Left ventricle myocardium inferior (tissue), 1 donor: ENCODE measurements around the gene BRF1. TPM values are rescaled to one million over a fixed set of nuclear protein-coding genes. Genes with fewer than 3 reads are reported as not detected.

Source experiments
- DNase-seq: peaks from one replicate; pipeline ENCODE4 v3.0.0-alpha.2; 2020
- H3K27ac ChIP-seq: fragments of 200-600 bp; replicated peaks from 2 replicates; pipeline ENCODE4 v1.8.0; 2021
- H3K27me3 ChIP-seq: fragments of 200-600 bp; 2 replicates; pipeline ENCODE4 v1.8.0; 2021; ENCODE audit warnings: low read depth
- H3K36me3 ChIP-seq: fragments of 200-600 bp; 2 replicates; pipeline ENCODE4 v1.8.0; 2021
- H3K4me1 ChIP-seq: fragments of 200-600 bp; 2 replicates; pipeline ENCODE4 v1.8.0; 2021
- H3K4me3 ChIP-seq: fragments of 200-600 bp; 2 replicates; pipeline ENCODE4 v1.8.0; 2021; ENCODE audit warnings: mild to moderate bottlenecking, moderate library complexity
- H3K9me3 ChIP-seq: fragments of 200-600 bp; replicated peaks from 2 replicates; pipeline ENCODE4 v1.8.0; 2021
- CTCF ChIP-seq: fragments of 200-600 bp; IDR thresholded peaks from 2 replicates; pipeline ENCODE4 v1.8.0; 2021; ENCODE audit warnings: antibody characterized with exemption, mild to moderate bottlenecking, borderline replicate concordance
- intact Hi-C: fragments of 100-400 bp; cut with micrococcal nuclease; formaldehyde crosslinking; loops from one replicate; pipeline ENCODE4 v1.11.0; 2022
- total RNA-seq: library from RNA; stranded (reverse); fragmentation: NEBNext Ultra II Directional; extraction: Animal tissue kit (Norgen Biotek cat#: 25700); gene quantifications from one replicate; pipeline ENCODE4 v1.2.1, GENCODE V29; 2021
- donor health status: DM: no; HTN: yes; CAD: no; lungs with severe emphysema.

Gene BRF1
- total RNA-seq, 1 donor from 2014 or later: 19.8 TPM

GRCh38 chr14:105171004-105171673 is 129.7 kb downstream of the BRF1 start:
- peak overlapping the region; percentile 87 for H3K27ac ChIP-seq
- peaks cover 31% of the 10 kb centered on the region for H3K27me3 ChIP-seq
- no peaks in the 10 kb centered on the region for H3K36me3 ChIP-seq
- H3K9me3 ChIP-seq: no peaks in the 10 kb centered on the region
- no peak for TF ChIP-seq CTCF
- DNase-seq: no peak
- H3K4me3 ChIP-seq: peak overlapping the region; percentile 11
- H3K4me1 ChIP-seq: peaks cover 43% of the 10 kb centered on the region
- intact Hi-C loops: no loop called here

GRCh38 chr14:105169776-105170655 is 130.8 kb downstream of the BRF1 start:
- Histone ChIP-seq H3K27ac (peak overlapping the region; percentile 87), H3K4me3 (no peak overlapping the region), H3K4me1 (peaks cover 54% of the 10 kb centered on the region), H3K27me3 (peaks cover 36% of the 10 kb centered on the region), H3K9me3 (no peaks in the 10 kb centered on the region), H3K36me3 (no peaks in the 10 kb centered on the region)
- no peak for TF ChIP-seq CTCF
- intact Hi-C loops: no loop called here
- no peak for DNase-seq

GRCh38 chr14:105168979-105169507 is 131.8 kb downstream of the BRF1 start:
- Histone ChIP-seq H3K4me1 (peaks cover 64% of the 10 kb centered on the region), H3K27ac (peak overlapping the region; percentile 87), H3K36me3 (no peaks in the 10 kb centered on the region), H3K27me3 (peaks cover 36% of the 10 kb centered on the region), H3K4me3 (peak overlapping the region; percentile 62), H3K9me3 (no peaks in the 10 kb centered on the region)
- intact Hi-C loops: no loop called here
- peak; percentile 65 for TF ChIP-seq CTCF
- no peak for DNase-seq

GRCh38 chr14:105168496-105168978 is 132.3 kb downstream of the BRF1 start, which contains the start of gene JAG2:
Gene JAG2, minus strand, starts transcription at chr14:105168776. Its CDS starts 356 bp downstream, at chr14:105168420.
- Histone ChIP-seq H3K27me3 (peaks cover 36% of the 10 kb centered on the region), H3K9me3 (no peaks in the 10 kb centered on the region), H3K4me3 (peak within 1 kb of the TSS; percentile 76), H3K36me3 (no peaks in the 10 kb centered on the region), H3K27ac (peak within 1 kb of the TSS; percentile 87), H3K4me1 (peaks cover 68% of the 10 kb centered on the region)
- intact Hi-C loops: no loop called here
- DNase-seq: peak; percentile 67
- TF ChIP-seq CTCF: no peak

GRCh38 chr14:105168093-105168420 is 132.7 kb downstream of the BRF1 start:
- H3K36me3 ChIP-seq: no peaks in the 10 kb centered on the region
- no peak for DNase-seq
- peak overlapping the region; percentile 76 for H3K4me3 ChIP-seq
- H3K4me1 ChIP-seq: peaks cover 73% of the 10 kb centered on the region
- intact Hi-C loops: no loop called here
- no peaks in the 10 kb centered on the region for H3K9me3 ChIP-seq
- TF ChIP-seq CTCF: no peak
- peak overlapping the region; percentile 78 for H3K27ac ChIP-seq
- H3K27me3 ChIP-seq: peaks cover 36% of the 10 kb centered on the region
